Stimulated activated CD8-positive, alpha-beta memory T cell treated with anti-CD3 and anti-CD28 coated beads, Interleukin-15, amount 100 ng/mL, for 1 hour (primary cell): ENCODE data around the gene ALX4.

Source experiments
- DNase-seq: peaks from one replicate; pipeline ENCODE4 v3.0.0-alpha.2; 2020; ENCODE audit warnings: low read depth

ALX4 gene

DNA sequence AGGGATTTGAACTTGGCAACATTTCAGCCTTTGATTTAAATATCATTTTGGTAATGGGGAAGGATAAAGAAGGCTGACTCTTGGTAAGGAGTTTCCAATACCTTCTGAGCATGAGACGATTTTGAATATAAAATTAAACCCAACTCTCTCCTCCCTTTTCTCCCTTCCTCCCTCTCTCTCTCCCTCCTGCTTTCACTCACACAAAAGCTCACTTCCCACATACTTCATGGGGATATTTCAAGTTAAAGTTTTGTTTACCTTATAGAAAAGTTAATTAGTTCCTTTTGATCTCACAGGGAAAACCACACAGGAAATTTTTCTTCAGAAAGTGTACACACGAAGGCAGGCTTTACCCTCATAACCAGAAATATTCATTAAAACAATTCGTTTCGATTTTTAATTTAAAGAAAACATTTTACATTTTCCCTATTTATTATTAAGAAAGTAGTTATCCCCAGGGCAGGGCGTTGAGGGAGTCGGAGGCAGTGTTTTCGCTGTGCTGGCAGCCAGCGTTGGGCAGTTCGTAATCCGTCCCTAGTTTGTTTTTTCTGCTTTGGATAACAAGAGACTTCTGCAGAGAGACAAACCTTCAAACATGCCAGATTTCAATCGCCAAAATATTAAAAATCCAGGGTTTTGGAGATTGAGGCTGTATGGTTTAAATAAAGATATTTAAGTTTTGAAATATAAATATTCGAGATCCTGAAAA, 25.3 kb upstream of the ALX4 start:
- no peak for DNase-seq

DNA sequence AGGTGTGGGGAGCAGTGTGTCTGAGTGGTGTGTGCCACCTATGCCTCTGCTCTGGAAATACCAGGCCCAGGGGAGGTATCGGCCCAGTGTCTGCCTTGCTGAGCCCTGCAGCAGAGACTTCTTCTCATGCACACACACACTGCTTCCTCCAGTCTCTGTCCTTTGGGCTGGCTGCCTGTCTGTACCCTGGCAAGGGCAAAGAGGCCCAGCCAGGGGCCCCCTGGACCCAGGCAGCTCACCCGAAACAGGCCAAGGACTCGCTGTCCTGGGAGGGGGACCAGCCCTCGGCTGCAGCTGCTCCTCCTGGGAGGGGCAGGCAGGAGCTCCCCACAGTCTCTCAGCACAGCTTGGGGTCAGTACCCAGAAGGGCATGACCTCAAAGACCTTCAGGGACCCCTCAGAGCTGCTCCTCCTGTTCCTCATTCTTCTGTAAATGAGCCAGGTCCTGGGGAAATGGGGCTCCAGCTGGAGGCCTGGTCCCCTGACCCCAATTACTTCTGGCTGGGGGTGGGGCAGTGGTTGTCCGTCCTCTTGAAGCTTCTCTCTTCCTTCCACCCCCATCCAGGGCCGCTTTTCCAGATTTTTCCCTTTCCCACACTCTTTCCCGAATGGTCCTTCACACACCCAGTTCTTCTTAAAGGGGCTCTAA, 24.5 kb upstream of the ALX4 start:
- DNase-seq = no peak

DNA sequence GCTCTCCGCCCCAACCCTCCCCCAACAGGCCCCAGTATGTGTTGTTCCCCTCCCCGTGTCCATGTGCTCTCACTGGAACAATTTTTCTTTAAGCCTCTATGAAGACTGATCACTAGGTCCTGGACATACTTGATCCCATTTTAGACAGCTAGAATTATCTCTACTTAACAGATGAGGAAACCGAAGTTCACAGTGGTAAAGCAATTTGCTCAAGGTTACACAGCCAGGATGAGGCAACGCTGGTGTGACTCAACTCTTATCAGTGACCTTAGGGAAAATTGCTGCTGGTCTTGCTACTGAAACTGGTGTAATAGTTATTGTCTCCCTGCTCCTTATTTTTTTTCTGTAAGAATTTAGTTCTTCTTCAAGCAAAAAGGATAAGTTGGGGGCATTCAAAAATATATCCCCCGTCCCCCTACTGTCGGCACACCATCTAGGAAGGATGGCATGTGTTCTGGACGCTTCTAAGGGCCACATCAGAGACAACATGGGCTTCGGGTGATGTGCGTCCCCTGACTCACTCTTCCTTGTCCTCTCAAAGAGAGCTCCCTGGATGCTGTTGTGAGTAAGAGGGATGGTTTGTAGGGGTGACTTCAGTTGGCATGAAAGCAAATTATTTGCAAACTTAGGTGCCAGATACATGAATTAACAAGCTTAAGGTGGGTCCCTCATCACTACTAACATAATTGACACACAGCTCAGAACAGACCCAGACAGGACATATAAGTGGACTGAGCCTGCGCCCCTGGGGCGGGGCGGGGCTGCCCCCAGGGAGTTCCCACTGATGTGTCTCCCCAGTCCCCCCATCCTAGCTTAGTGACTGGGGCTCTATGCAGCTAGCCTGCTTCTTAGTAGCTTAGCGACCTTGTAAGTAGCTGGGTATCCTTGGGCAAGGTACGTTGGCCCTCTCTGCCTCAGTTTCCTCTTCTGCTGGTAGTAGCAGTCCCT, 23.6 kb upstream of the ALX4 start:
- no peak for DNase-seq

DNA sequence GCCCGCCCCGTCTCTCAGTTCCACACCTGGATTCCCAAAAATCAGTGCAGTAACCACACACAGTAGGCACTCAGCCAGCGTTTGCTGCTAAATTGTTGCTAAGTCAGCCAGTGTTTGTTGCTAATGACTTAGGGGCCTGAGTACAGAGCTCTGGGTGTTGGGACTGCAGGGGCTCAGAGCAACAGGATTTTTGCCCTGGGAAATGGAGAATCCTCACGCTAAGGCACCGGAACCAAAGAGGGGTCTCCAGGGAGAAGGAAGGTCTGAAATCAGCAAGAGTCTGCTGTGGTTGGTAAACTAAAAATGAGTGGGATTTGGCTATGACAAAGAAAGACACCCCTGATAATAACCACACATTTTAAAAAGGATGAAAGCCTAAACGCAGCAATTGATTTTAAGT, 22.7 kb upstream of the ALX4 start:
- DNase-seq = no peak

DNA sequence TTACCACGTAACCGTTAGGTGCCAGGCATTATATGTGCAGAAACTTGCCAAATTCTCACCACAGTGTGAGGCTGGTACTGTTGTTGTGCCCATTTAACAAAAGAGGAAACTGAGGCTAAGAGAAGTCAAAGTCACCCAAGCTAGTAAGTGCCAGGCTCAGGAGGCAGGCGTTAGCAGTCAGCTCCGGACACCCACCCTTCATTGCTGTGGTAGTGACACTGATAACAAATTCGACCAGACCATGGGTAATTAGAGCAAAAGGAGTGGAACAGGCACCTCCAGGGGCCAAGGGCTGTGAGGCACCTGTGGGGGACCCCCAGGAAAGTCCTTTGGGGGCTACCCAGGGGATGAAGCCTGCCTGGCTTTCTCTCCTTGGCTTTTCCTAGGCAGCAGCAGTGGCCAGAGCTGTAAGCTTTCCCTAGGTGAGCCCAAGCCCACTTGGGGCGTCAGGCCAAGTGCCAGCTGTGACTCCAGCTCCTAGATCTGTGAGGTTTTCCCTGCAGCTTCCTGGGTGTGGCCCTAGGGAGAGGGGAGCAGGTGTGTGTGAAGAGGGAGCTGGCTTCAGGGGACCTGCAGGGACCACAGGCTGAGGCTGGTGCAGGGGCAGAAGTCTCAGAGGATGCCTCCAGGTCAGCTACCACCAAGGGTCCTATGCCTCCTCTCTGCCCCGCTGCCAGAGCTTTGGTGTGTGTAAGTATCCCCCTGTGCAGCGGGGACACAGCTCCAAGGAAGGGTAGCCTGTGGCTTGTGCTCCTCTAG, 19.7 kb upstream of the ALX4 start:
- no peak for DNase-seq

DNA sequence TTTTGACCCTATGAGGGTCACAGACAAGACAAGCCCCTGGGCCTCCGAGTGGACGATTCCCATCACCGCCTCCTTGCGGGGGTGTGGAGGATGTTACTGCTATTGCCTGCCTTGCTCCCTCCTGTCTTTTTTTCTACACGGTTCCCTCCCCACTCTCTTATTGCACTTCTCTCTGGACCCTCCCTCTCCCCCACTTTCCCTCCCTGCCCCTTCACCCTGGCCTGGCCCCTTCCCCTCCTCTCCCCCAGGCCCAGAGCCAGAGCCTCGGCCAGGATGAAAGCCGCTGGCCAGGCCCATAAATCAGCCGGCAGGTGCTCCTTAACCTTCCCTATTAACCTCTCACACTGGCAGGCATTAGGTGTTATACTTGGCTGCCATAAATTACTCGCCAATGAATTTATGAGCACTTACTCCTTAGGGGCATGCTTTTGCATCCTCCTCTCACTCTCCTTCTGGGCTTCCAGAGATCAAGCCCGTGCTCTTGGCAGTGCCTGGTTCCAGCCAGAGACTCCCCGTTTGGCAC, 18.3 kb upstream of the ALX4 start:
- DNase-seq = no peak

DNA sequence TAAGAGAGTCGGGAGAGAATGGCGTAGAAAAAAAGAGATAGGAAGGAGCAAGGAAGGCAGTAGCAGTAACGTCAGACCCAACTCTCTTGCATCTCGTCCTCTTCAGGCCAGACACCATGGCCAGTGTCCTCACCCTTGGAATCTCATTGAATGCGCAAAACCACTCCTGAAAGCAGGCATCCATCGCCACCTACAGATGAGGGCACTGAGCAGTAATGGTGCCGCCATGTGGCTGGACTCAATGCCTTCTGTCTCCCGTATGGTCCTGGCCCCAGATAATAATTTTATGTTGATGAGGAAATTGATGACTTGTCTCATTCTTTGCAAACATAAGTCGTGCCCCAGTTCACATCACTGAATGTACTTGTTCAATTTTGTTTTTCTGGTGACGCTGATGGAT, 17.8 kb upstream of the ALX4 start:
- DNase-seq = no peak

DNA sequence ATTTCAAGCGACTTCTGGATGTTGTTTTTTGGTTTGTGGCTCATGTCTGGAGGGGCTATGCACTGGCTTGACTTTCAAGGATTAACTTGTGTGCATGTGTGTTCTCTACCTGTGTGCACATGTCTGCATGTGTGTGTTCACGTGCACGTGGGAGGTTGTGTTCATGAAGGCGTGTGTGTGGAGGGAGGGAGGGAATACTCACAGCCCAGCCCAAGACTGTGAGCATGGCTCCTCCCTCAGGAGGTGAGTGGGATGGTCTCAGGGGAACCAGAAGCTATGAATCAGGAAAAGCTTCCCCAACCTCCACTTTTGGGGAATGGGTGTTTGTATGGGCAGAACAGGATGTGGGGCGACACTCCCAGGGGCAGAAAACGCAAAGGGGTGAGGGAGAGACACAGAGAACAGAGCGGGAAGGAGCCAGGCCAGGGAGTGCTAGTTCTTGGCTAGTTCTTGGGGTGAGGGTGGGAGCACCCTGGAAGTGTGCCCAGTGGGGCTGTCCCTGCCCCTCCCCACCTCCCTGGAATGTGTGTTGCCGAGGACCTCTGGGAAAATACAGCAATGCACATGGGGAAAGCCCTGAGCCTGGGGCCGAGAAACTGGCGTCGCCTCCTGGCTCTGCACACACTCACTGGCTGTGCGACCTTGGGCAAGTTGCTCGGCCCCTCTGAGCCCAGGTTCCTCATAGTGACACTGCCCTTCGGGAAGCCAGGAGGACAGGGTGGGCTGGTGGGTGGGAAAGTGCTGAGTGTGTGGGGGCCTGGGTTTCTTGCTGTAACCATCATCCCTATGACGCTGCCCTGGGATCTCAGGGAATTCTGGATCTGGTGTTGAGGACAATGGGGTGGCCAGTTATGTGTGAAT, 16.9 kb upstream of the ALX4 start:
- DNase-seq = no peak

DNA sequence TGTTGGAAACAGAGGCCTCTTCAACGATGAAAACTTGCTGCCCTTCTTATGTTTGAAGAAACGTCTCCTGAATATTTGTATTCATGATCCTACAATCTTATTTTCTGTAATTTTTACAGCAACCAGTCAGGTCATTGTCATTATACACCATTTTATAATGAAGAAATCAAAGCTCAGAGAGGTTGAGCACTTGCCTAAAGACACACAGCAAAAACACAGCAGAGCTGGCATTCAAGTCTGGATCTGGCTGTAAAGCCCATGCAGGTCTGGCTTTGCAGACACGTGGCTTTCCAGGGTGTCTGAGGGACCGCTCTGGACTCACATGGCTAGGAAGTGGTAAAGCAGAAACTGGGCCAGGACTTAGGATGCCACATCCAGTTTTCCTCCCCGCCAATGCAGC, 15.8 kb upstream of the ALX4 start:
- no peak for DNase-seq

DNA sequence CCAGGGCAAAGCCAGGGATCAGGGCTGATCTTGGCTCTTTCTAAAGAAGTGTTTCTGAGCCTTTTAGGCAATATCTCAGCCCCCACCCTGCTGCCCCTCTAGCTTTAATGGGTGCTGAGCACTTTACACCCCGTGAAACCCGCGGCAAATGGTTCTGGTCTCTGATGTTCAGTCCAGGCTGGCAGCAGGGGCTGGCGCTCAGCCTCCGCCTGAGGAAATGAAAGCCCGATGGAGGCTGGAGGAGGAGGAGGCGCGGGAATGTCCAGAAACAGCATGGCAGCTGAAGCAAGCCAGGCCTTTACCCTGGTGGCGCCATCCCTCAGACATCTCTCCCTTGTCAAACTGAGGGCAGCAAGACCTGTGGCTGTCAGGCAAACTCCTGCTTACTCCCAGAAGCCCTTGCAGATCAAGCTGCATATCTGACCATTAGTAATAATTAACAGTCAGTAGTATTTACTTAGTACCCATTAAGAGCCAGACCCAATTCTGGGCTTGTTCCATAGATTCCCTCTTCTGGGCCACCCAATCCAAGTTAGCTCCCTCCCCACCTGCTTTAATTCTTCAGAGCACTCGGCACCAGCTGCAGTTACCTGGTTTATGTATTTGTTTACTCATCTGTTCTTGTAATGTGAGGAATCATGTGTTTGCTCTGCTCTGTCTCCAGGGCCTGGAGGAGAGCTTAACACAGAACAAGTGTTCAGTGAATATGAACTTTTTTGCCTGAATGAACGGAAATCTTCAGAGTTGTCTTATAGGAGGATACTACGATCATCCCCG, 15.0 kb upstream of the ALX4 start:
- DNase-seq = no peak

DNA sequence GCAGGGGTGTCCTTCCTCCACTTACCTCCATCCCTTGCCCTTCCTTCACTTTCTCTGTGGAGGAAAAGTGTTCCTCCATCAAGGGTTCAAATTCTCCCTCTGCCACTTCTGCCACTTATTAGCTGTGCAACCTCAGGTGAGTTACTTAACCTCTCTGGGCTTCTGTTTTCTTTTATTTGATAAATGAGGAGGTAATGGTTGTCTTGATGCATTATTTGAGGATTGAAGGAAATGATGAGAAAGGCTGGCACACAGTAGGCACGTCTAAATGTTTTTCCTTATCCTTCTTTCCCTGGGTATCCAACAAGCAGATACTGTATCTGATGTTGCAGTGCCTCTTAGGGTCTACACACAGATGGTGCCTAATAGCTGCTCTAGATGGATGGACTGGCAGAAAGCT, 14.3 kb upstream of the ALX4 start:
- DNase-seq = no peak

DNA sequence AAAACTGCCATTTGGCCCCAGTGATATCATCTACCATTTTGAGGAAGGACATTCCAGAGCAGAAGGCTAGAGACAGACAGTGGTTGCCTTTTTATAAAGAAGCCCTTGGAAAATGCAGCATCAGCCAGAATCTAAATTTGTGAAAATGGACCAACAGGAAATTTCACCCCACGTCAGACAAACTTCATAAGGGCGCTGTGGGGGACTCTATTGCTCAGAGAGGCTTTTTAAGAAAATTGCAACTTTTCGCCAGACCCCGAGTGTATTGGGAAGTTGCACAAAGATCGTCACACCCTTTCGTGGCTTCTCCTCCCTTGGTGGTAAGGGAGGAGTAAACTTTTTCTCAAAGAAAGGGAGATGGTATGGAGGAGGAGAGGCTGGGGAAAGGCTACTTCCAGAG, 12.3 kb upstream of the ALX4 start:
- DNase-seq = no peak

DNA sequence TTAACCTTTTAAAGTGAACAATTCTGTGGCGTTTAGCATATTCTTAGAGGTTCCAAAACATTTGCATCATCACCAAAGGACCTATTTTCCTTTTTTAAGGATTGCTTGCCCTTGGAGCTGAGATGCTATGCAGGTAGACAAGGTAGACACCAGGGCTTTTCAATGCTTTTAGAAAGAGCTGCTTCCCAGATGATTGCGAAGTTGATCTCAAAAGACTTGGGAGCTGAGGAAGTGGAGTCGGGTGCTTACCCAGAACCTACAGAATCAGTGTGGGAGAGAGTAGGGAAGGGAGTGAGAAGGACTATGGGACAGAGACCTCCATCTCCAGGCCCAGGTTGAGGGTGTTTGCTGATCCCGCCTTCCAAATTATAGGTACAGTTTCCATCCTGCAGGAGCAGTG, 11.1 kb upstream of the ALX4 start:
- DNase-seq = no peak

DNA sequence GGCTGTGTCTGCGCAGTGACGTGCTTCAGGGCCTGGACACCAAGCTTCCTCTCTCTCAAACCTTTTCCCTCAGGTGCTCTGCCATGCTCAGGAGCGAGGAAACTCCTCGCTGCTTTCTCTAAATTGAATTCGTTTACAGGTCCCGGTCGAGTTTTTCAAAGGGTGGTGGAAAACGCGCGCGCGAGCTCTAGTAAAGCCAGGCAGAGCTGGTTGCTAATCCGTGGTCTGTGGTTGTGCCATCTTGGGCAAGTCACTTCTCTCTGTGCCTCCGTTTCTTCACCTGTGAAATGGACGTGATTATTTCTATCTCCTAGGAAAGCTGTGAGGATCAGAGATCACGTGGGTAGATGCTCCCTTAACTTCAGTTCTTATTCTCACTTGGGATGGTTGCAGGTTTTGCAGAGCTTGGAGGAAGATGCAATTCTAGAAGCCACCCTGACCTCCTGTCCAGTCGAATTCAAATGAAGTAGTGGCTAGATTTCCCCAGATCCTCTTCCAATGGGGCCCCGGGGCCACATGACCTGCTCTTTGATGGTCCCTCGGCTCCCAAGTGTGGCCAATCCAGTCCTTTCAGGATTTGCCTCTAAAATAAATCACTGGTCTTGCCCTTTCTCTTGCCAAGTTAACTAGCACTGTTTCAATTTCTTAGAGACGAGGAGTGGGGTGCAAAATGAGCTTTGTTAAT, 10.5 kb upstream of the ALX4 start:
- no peak for DNase-seq

DNA sequence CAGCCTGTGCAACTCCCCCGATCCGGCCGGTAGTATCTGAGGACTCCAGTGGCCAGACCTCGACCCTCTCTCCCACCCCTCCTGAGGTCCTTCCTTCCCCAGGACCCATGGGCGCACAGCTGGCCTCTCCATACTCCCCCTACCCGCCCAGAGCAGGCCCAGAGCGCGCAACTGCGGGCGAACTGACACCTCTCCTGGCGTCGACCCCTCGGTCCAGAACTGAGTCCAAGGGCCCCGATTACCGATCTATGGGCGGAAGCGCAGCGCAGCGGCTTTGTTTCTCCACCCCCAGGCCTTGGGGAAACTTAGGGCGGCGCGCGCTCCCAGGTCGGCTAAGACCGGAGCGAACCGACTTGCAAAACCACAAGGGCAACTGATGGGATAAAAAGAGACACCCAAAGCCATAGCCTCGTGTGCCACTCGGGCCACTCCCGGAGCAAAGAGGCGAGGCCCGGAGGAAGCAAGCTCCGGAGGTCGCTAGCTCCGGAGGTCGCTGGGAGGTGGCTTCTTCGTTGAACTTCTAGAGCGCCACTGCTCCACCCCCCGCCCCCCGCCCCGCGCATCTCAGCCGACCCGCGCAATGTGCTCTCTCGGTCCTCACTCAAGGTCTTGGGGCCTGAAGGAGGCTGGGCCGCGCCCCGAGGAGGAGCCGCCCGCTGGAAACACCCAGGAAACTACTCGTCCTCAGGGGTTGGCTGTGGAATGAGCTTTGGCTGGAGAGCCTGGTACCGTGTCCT, 9.8 kb upstream of the ALX4 start:
- DNase-seq = no peak

DNA sequence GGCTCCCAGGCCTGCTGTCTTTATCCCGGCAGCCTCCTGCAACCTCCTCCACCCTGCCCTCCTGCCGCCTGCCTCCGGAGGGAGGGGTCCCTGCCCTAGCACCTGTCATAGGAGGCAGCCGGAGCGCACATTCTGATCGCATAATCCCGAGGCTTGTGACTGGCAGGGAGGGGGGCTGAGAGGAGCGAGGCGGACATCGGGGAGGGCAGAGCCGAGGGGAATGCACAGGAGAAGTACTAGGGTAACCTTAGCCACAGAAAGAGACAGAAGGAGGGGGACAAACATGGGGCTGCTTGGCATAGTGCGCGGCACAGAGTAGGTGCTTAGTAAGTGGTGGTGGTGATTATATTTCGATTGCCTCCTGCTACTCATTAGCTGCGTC, 9.2 kb upstream of the ALX4 start:
- DNase-seq = no peak

DNA sequence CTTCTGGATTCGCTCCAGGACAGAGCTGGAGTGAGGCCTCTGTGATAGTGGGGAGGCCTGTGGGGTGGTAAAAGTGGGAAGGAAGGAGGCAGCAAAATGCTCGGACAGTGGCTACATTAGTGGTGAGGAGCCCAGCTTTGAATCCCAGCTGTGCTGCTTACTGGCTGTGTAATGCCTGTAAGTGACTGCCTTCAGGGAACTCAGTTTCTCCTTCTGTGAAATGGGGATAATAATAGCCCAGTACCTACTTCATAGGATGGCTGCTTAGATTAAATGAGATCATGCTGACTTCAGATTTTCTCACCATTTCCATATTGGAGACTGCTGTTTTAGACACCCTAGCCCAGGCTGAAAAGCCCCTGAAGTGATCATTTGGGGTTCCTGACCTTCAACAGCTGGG, 8.4 kb upstream of the ALX4 start:
- no peak for DNase-seq

DNA sequence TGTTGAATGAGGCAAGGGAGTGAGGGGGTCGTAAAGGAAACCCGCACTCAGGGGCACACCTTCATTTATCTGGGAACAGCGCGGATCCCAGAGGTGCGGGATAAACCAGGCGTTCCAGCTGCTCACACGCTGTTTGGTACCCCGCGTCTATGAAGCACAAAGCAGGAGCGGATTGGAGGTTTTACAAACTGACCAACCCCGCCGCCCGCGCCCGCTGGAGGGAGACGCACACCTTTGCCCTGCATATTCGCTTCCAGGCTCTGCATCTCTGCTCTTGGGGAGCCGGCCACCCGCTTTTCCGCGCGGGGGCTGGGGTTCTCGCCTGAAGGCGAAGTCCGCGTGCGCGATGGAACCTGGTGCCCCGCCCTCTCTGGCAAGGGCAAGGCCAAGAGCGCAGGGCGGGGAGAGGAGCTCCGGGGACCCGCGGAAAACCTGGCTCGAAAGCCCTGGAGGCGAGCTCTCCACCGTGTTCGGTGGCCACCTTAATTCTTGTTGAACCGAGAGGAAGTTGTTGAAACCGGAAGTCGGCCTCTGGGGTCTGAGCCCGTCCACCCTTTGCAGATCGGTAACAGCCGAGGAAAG, 6.8 kb upstream of the ALX4 start:
- DNase-seq = no peak
